HG02763 (cell line): Measurements from ENCODE around the gene TTC39C.
"Not testable (repeated sequence)": the region's sequence is repeated elsewhere in the genome, so short reads cannot be mapped to it uniquely, and the experiment has no call there.

ENCODE experiments used
- ATAC-seq: cut with Tn5 transposase; IDR thresholded peaks from one replicate; pipeline ENCODE4 v1.9.1; 2021; ENCODE audit warnings: mild to moderate bottlenecking, moderate library complexity; ENCODE audit not compliant: unreplicated experiment

TTC39C gene

DNA sequence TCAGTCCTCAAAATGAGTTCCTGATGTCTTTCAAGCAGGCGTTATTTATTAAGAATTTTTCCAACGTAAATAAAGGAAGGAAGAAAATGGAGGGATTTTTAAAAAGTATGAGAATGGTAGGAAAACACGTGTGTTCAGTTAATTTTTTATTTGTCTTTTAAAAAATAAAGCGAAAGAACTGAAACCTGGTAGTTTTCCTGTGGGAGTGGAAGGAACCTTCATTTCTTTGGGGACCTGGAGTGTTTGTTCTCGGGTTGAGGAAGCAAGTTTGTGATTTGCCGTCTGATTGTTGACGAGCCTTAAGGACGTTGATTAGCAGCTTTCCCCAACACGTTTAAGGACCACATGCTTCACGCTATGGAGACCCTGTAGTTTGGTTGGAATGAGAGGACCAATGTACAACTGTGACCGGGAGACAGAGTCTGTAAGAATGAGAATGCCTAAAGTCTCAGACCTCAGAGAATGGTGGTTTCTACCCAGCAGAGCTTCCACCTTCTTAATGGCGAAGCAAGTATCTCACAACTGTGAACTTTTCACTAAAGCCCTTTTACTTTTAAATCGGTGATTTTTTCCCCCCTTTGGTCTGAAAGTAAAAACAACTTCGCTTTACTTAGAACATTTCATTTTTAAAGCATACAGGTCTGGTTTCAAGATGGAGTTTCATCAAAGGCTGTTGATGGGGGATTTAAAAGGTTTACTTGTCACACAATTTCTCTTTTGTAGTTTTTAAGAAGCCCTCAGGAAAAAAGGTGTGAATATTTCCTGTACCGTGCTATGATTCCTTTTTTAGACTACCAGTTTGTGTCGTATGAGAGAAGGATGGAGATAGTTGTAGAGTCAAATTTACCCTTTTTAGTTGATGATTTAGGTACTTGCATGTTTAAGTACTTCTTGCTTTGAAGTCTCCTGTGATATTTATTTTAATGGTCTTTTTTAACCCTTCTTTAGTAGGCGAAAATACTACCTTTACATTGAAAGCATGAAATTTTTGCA, 1.4 kb downstream of the TTC39C start:
- ATAC-seq, result no peak

DNA sequence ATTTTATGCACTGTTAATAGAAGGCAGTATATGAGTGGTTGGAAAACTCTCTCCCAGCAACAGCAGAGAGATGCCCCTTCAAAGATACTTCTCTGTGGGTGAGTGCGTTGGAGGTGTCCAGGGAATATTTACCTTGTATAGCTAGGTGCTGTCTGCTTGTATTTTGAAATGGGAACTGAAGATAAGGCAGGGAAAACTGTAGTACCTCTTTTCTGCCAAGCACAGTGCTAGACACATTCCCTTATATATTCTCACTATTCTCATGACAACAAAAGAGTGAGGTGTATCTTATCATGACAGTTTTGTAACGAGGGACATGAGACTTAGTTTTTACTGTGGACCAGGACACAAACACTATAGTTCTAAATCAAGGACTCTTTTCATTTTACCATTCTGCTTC, 2.1 kb downstream of the TTC39C start:
- ATAC-seq, result no peak

DNA sequence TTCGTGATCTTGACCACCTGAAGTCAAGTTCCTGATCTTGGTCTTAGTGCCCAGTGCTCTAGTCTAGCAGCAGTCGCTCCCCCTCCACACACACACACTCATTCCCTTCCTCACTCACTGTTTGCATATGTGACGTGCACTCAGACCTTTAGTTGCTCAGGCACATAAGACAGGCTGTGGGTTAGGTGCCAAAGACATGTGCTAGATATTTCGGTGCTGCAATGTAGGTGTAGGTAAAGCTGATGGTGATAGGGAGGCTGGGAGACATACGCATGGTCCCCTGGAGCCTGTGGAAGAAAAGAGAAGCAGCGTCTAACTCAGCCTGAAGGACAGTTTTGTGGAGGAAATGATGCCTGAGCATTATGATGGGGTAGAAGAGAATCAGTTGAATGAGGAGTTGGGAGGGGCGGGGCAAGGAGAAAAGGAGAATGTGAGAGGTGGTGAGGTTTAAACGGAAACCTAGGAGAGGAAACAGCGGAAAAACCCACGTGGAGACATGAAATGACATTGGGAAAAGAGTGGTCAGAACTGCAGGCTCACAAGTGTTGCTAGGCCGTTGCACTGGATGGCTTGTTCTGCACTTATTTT, 3.8 kb downstream of the TTC39C start:
- no peak for ATAC-seq

DNA sequence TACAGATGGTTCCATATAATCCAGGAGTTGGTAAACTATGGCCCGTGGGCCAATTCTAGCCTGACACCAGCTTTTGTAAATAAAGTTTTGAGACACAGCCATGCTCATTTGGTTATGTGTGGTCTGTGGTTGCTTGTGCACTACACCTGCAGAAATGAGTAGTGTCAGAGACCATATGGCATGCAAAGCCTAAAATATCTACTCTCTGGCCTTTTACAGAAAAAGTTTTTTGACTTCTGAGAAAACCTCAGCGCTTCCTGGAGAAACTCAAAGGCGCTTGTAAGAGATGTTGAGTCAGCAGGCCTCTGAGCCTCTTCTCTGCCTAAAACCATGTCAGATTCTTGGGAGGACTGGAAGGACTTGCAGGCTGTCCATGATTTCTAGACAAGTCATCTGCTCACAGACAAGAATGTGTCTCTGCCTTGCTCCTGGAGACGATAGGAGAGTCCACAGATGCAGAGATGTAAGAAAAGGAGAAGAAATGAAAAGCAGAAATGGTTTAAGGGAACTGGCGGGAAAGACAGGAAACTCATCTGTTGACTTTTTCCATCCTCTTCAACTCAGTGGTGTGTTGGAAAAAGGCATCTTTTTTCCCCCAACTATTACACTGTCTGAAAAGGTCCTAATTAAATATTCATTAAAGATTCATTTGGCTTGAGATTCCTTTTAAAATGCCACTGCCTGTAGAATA, 5.2 kb downstream of the TTC39C start:
- peak; percentile 77 for ATAC-seq

DNA sequence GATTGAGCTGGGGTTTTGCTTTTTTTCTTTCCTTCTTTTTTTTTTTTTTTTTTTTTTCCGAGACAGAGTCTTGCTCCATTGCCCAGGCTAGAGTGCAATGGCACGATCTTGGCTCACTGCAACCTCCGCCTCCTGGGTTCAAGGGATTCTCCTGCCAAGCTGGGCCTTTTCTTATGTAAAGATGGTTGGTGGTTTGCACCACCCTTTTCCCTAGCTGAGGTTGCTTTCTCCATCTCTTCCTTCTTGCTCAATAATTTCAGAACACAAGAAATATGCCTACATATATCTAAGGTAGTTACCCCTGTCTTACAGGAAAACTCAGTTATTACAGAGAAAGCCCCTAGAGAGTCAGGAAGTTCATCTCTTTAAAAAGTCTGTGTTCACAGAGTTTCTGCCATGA, 7.0 kb downstream of the TTC39C start:
- ATAC-seq, result no peak

DNA sequence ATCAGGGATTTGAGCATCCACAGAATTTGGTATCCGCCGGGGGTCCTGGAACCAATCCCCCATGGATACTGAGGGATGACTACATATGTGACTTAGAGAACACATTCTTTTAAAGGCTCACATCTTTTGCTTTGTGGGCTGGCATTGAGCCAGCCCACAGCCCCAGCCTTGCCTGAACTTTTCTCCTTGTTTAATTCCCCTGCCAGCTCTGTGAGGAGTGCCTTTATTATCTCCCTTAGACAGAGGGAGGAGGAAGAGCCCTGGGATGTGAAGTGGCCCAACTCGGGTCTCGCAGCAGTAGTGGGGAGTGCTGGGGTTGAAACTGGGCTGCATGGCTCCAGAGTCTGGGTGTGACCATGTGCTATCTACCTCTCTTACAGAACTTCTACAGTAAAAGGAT, 7.6 kb downstream of the TTC39C start:
- no peak for ATAC-seq

DNA sequence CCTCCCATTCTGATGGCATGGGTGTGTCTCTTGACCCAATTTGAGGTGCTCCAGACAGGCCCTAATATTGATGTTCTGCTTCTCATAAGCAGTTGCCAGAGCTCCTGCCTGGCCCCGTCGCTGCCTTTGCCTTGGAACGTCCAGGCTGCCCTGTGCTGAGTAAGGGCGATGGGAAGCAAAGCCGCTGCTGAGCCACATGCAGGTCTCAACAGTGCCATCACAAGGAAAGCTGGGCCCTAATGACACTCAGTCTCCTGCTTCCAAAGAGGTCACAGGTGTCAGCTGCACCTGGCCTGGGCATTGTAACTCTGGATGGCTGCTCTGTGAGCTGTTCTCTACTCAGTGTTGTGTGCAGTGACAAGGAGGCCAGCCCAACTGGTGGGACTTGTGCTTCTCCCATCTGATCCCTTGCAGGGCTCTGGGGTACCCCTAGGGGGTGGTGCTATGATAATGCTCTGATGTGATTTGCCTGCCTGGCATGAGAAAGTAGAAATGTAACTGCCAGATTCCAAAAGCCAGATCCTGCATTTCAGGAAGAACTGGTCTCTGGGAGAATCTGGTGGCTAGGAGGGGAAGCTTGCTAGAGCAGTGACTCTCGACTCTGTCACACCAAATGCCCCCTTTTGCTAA, 8.7 kb downstream of the TTC39C start:
- ATAC-seq, result no peak

DNA sequence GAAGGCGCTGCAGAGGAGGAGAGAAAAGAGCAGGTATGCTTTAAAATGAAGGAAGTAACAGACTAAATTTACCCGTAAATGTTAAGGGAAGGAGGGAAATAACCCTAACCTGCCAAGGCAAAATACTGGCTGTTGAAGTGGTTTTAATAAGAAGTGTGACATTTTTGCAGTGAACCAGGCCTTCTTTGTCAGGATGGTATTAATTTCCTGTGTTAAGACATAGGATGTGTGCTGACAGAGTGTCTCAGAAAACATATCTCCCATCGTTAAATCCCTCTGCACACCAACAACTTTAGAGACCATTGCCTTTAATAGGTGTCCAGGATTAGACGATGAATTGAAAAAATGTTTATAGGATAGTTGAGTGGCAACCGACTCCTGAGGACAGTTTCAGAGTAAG, 9.9 kb downstream of the TTC39C start:
- no peak for ATAC-seq

DNA sequence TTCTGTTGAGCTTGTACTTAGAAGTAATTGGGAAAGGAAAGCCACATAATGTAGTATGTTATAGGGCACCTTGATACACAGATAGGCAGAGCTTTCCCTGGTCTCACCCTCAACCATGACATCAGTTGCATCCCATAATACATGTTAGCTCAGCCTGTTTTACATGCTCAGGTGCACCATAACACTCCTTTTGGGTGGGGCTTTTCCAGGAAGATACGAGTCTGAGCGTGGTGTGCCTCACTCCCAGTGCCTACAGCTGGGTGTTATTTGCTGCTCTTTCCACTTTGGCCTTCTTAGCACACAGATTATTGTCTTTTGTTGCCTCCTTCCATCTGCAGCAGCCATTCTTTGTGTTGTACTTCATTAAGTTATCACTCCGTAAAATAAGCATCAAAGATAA, 11.9 kb downstream of the TTC39C start:
- no peak for ATAC-seq

DNA sequence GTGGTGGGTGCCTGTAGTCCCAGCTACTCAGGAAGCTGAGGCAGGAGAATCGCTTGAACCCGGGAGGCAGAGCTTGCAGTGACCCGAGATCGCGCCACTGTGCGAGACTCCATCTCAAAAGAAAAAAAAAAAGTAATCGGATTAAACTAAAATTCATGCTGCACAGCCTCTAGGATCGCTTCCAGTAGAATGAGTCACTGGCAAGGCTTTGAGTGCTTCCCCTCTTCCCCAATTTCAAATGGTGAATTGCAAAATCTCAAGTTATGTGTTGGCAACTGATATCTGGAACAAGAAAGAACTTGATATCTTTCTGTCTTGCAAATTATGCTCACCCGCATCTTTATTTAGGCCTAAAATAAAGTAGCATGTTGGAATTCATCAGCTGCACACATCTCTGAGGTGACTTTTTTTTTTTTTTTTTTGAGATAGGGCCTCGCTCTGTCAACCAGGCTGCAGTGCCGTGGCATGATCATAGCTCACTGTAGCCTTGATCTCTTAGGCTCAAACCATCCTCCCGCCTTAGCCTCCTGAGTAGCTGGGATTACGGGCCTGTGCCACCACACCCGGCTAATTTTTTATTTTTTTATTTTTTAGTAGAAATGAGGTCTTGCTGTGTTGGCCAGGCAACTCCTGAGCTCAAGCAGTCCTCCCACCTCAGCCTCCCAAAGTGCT, 12.7 kb downstream of the TTC39C start:
- ATAC-seq, result no peak

DNA sequence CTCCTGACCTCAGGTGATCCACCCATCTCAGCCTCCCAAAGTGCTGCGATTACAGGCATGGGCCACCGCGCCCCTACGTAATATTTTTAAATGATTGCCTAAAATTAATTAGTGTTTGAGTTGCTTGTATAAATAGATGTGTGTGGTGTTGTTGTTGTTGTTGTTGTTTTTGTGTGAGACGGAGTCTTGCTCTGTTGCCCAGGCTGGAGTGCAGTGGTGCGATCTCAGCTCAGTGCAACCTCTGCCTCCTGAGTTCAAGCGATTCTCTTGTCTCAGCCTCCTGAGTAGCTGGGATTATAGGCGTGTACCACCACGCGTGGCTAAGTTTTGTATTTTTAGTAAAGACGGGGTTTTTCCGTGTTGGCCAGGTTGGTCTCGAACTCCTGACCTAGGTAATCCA, 14.4 kb downstream of the TTC39C start:
- ATAC-seq, result not testable (repeated sequence)

DNA sequence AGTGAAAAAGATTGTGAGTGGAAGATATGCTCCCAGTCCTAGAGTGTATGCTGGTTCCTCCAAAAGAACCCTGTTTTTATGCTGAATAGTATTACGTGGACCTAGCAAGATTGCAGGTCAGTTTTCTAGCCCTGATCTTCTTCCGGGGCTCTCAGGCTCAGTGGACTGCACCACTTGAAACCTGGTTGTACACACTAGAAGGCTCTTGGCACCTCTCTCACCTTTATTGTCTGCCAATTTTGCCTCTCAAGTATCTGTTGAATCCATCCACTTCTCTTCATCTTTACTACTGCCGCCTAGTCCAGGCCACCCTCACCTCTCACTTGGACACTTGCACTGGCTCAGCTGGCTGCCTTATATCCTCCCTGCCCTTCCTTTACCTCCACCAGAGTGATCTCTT, 16.8 kb downstream of the TTC39C start:
- ATAC-seq, result no peak

DNA sequence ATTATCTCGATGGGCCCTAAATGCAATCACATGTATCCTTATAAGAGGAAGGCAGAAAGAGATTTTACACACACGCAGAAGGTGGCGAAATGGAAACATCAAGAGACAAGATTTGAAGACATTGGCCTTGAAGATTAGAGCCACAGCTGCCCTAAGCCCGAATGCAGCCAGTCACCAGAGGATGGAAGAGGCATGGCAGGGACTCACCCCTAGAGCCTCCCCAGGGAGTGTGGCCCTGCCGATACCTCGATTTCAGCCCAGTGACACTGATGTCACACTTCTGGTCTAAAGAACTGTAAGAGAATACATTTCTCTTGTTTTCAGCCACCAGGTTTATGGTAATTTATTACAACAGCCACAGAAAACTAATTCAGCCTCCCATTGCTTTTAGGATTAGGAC, 17.4 kb downstream of the TTC39C start:
- no peak for ATAC-seq

DNA sequence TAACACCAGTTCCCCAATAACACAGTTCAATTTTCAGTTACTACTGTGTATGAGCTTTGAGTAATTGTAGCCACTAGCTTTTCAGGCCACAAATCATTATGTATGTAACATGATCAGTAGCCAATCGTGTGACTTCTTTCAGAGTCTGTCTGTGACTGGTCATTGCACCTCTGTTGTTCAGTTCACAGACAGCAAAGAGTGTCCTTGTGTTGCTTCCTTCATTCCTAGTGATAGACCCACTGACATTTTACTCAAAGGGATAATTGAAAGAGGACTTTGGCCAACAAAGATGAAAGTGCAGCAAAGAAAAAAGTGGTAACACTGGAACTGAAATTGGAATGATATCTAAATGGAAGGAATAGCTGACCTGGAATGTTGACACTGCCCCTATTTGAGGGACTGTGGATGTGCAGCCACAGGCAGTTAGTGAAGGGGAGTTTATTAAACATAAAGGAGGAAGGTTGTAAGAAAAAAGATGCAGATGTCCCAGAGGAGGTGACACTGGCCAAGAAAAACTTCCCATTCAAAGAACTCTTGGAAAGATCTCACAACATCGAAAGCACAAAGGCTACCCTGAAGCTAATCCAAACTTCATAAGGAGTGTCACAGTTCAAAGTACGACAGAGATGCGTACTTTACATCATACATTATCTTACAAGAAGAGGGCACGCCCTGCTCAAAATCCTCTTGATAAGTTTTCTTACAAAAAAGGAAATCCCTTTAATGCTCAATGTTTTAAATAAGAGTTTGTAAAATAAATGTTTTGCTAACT, 19.3 kb downstream of the TTC39C start:
- no peak for ATAC-seq

DNA sequence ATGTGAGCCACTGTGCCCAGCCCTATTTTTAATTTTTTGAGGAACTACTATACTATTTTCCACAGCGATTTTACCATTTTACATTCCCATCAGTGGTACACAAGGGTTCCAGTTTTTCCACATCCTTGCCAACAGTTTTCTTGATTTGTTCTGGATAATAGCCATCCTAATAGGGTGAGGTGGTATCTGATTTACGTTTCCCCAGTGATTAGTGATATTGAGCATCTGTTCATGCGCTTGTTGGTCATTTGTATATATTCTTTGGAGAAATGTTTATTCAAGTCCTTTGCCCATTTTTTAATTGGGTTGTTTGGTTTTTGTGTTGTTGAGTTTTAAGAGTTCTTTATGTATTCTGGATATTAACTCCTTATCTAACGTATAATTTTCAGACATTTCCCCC, 20.8 kb downstream of the TTC39C start:
- no peak for ATAC-seq

DNA sequence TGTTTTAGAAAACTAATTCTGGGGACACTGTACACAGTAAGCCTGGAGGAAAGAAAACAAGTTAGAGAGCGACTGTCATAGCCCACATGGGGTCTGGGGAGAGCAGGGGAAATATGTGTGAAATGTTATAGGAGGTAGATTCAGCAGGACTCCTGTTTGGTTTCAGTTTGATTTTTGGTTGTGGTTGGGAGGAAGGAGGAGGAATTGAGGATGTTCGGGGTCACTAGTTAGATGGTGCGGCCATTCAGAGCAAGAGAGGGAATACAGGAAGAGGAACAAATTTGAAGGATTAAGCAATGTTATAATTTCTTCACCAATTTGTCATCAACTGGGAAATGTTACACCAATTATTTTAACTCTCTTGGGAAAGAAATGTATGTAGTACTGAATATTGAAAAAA, 25.1 kb downstream of the TTC39C start:
- ATAC-seq, result no peak

DNA sequence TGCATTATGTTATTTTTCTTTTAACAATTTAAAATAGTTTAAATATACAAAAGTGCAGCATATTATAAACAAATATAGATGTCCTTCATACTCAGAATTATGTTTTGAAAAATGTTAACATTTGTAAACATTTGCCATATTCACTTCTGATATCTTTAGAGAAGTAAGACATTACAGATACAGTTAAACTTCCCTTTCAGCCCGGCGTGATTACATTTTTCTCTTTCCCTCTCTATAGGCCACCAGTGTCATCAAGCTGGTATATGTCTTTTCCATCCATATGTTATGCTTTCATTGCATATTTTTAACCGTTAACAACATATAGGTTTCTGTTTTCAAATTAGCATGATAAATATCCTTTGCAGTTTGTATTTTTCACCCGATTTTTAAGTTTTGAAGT, 27.1 kb downstream of the TTC39C start:
- no peak for ATAC-seq

DNA sequence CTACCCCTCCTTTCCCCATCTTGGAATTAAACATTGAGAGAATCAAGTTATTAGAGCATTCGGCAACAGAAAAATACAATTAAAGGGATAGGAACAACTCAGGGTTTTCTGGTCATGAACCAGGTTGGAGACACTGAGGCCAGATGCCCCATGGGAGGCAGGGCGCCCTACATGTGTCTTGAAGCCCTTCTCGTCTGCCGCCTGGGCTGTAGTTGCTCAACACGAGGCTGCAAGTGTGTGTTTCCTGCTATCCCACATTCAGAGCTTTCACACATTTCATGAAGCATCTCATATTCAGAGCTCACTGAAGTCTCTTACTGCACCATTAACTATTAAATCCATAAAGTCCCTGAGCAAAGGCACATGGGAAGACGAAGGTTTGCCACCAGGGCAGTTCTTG, 28.8 kb downstream of the TTC39C start:
- no peak for ATAC-seq

DNA sequence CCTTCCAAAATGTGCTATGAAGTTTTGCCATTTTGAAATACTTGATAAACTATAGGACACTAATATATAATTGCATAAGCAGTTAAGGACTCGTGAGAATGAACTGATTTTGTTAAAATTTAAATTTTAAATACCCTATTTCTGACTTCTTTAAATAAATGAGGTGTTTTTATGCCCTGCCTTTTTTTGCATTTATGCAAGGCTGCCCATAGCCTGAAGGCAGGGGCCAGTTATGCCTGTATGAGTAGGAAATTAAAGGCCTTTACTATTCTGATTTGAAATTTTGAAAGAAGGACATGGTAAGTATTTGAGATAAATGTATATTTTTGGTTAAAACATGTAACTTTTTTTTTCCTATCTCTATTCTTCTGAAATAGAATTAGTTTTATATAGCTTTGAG, 33.7 kb downstream of the TTC39C start:
- no peak for ATAC-seq

DNA sequence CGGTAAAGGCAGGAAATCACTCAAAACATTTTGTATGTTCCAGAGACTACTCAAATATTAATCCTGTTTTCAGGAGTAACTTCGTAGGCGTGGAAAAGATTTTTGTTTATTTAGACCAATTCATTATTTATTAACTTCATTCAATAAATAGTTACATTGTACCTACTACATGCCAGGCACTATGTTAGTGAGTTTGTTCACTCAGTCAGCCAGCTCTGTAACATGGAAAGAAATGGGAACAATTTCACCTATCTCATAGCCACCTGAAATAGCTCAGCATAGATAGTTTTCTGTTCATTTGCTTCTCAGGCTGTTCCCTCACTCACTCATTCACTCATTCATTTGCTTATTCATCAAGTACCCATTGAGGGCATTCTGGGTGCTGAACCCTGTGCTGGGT, 34.6 kb downstream of the TTC39C start:
- no peak for ATAC-seq
